Smooth muscle cell (in vitro differentiated cells): ENCODE data around the gene PEX14. TPM values are rescaled to one million over a fixed set of nuclear protein-coding genes. Genes with fewer than 3 reads are reported as not detected.

ENCODE experiments used
- DNase-seq: peaks from one replicate; lab custom pipeline; 2025; ENCODE audit not compliant: unreplicated experiment; lab: John Stamatoyannopoulos, UW
- H2AFZ ChIP-seq: fragments of 200-600 bp; sonication (generic); 2 replicates; pipeline ENCODE4 v1.6.0; 2016; ENCODE audit warnings: antibody characterized with exemption, low read depth, mild to moderate bottlenecking
- H3F3A ChIP-seq: fragments of 200-600 bp; sonication (generic); 2 replicates; pipeline ENCODE4 v1.6.0; 2017; ENCODE audit warnings: antibody characterized with exemption, low read depth
- H3K27ac ChIP-seq: fragments of 200-600 bp; sonication (generic); 2 replicates; pipeline ENCODE4 v1.5.1; 2016; ENCODE audit warnings: low read depth, mild to moderate bottlenecking
- H3K27me3 ChIP-seq: fragments of 200-600 bp; sonication (generic); 2 replicates; pipeline ENCODE4 v1.6.1; 2016; ENCODE audit warnings: low read depth, mild to moderate bottlenecking
- H3K36me3 ChIP-seq: fragments of 200-600 bp; sonication (generic); 2 replicates; pipeline ENCODE4 v1.5.1; 2016; ENCODE audit warnings: low read depth
- H3K4me1 ChIP-seq: fragments of 200-600 bp; sonication (generic); 2 replicates; pipeline ENCODE4 v1.5.1; 2016; ENCODE audit warnings: low read depth
- H3K4me2 ChIP-seq: fragments of 200-600 bp; sonication (generic); 2 replicates; pipeline ENCODE4 v1.6.0; 2016; ENCODE audit warnings: mild to moderate bottlenecking
- H3K4me3 ChIP-seq: fragments of 200-600 bp; sonication (generic); 2 replicates; pipeline ENCODE4 v1.5.1; 2016; ENCODE audit warnings: mild to moderate bottlenecking
- H3K79me2 ChIP-seq: fragments of 200-600 bp; sonication (generic); 2 replicates; pipeline ENCODE4 v1.6.0; 2016; ENCODE audit warnings: low read depth, mild to moderate bottlenecking
- H3K9ac ChIP-seq: fragments of 200-600 bp; sonication (generic); 2 replicates; pipeline ENCODE4 v1.6.0; 2016; ENCODE audit warnings: low read depth
- H3K9me3 ChIP-seq: fragments of 200-600 bp; sonication (generic); replicated peaks from 2 replicates; pipeline ENCODE4 v1.5.1; 2016; ENCODE audit warnings: low read depth
- H4K20me1 ChIP-seq: fragments of 200-600 bp; sonication (generic); 2 replicates; pipeline ENCODE4 v1.6.0; 2016; ENCODE audit warnings: low read depth
- WGBS: methylation state at CpG from one replicate; pipeline ENCODE4 v1.1.7; 2016; ENCODE audit warnings: low lambda C conversion rate; 5-methylcytosine and 5-hydroxymethylcytosine counted together
- polyA plus RNA-seq: library from polyadenylated mRNA; unstranded; fragments of >200 nt; fragmentation: Nextera tagmentation; extraction: Ambion mirVana; gene quantifications from 2 replicates; pipeline ENCODE4 v1.2.1, GENCODE V29; 2016
- total RNA-seq: library from RNA; depleted of rRNA; stranded (reverse); fragments of >200 nt; gene quantifications from 2 replicates; pipeline ENCODE4 v1.2.3, GENCODE V29; 2014
- TF ChIP-seq, protein P1 (sequence below): fragments of 200-600 bp; sonication (generic); IDR thresholded peaks from 2 replicates; pipeline ENCODE4 v1.5.1; 2017; ENCODE audit warnings: borderline replicate concordance, mild to moderate bottlenecking, antibody characterized with exemption; ENCODE audit not compliant: insufficient read depth, poor library complexity, severe bottlenecking

PEX14 gene
- total and polyA plus RNA-seq, 2 experiments from 2014 or later, result 14.2 to 15.2 TPM

DNA sequence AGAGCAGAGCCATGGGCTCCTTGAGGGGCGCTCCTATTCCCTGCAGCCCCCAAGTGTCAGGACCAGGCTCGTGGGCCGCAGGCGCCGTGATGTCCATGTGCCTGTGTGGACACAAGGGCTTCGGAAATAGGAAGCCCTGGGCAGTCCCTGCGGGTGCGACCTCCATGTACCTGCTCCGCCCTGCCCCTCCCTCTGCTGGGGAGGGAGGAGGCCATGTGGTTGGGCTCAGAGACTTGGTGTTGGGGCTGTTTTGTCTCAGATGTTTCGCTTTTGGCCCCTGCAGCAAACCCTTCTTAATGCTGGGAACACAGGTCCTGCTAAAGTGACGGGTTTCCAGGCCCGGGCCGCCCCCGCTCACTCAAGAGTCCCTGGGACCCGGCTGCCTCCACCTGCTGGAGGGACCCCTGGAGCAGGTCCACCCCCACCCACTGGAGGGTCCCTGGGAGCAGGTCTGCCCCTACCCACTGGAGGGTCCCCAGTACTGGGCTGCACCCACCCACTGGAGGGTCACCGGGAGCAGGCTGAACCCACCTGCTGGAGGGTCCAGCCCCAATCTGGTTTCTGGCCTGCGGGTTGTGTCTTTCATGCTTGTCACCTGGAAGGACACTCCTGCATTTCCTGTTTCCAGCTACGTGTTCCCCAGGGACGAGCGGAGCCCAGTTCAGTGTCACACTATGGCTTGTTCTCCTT is 156.5 kb downstream of the PEX14 start:
- DNase-seq, result no peak
- Histone ChIP-seq H4K20me1 (no peaks in the 10 kb centered on the region), H3K4me2 (no peak overlapping the region), H3K9me3 (no peaks in the 10 kb centered on the region), H3K4me3 (no peak overlapping the region), H3K4me1 (peaks cover 12% of the 10 kb centered on the region), H3K36me3 (no peaks in the 10 kb centered on the region), H3F3A (no peaks in the 10 kb centered on the region), H3K27me3 (no peaks in the 10 kb centered on the region), H3K9ac (no peak overlapping the region), H3K79me2 (no peaks in the 10 kb centered on the region), H3K27ac (no peak overlapping the region), H2AFZ (no peak overlapping the region)
- 93% methylated on average over 20 of the region's 20 CpGs for WGBS
- TF ChIP-seq, protein P1, sequence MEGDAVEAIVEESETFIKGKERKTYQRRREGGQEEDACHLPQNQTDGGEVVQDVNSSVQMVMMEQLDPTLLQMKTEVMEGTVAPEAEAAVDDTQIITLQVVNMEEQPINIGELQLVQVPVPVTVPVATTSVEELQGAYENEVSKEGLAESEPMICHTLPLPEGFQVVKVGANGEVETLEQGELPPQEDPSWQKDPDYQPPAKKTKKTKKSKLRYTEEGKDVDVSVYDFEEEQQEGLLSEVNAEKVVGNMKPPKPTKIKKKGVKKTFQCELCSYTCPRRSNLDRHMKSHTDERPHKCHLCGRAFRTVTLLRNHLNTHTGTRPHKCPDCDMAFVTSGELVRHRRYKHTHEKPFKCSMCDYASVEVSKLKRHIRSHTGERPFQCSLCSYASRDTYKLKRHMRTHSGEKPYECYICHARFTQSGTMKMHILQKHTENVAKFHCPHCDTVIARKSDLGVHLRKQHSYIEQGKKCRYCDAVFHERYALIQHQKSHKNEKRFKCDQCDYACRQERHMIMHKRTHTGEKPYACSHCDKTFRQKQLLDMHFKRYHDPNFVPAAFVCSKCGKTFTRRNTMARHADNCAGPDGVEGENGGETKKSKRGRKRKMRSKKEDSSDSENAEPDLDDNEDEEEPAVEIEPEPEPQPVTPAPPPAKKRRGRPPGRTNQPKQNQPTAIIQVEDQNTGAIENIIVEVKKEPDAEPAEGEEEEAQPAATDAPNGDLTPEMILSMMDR, result no peak

DNA sequence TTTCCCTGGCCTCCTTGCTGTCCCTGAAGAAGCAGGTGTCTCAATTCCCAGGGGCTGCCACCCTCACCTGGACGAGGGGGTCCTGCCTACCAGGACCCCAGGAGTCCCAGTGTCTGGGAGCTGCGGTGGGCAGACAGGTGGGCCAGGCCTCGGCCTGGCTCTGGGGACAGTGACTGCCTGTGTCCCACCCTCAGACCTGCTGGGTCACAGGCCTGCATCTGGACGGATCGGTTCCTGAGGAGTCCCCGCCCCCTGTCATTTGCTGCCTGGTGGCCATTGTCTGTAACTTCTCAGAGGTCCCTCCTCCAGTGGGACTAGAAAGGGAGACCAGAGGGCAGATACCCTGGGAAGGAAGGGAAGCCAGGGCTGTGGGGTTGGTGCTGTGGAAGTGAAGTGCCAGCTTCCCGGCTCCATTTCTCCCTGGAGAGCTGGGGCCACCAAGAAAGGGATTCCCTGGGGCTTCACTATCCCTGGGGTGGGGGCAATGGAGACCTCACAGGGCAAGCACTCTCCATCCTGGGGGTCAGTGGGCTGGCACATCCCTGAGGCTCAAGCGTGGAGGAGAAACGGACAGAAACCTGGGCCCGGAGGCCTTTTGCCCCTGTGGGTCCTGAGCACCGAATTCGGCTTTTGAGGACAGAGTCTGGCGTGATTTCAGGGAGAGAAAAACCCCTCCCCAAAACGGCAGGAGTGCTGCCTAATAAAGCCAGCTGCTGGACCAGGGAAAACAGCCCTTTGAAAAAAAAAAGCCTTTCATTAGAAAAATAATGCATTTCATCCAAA is 157.3 kb downstream of the PEX14 start:
- Histone ChIP-seq H3K9ac (no peak overlapping the region), H3K36me3 (no peaks in the 10 kb centered on the region), H3K9me3 (no peaks in the 10 kb centered on the region), H3K79me2 (no peaks in the 10 kb centered on the region), H3K4me3 (no peak overlapping the region), H3K4me2 (no peak overlapping the region), H4K20me1 (no peaks in the 10 kb centered on the region), H2AFZ (no peak overlapping the region), H3K27ac (no peak overlapping the region), H3K4me1 (peaks cover 12% of the 10 kb centered on the region), H3K27me3 (no peaks in the 10 kb centered on the region), H3F3A (no peaks in the 10 kb centered on the region)
- no peak for DNase-seq
- 80% methylated on average over 14 of the region's 14 CpGs for WGBS
- TF ChIP-seq, protein P1, result no peak

DNA sequence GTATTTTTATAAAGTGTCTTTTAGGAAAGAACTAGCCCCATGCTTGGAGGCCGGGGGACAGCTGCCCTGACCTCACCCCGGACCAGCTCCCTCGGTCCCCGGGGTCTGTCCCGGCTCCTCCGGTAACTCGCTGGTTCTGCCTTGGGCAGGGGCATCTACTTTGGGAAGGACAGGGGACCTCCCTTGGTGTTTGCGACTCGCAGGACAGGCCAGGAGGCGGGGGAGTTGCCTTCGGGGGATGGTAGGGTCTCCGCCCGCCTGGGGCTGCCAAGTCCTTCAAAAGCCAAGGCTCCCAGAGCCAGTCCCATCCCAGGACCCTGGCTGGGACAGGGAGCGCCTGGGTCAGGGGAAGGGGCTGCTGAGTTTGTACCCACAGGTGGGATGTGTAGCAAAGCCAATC is 157.9 kb downstream of the PEX14 start:
- WGBS, result 80% methylated on average over 14 of the region's 14 CpGs
- Histone ChIP-seq H3K9me3 (no peaks in the 10 kb centered on the region), H3K36me3 (no peaks in the 10 kb centered on the region), H3K79me2 (no peaks in the 10 kb centered on the region), H3F3A (no peaks in the 10 kb centered on the region), H3K27me3 (peaks cover 5% of the 10 kb centered on the region), H3K4me2 (no peak overlapping the region), H4K20me1 (no peaks in the 10 kb centered on the region), H3K9ac (no peak overlapping the region), H3K27ac (no peak overlapping the region), H3K4me3 (no peak overlapping the region), H2AFZ (no peak overlapping the region), H3K4me1 (peaks cover 12% of the 10 kb centered on the region)
- TF ChIP-seq, protein P1, result no peak
- DNase-seq, result no peak

DNA sequence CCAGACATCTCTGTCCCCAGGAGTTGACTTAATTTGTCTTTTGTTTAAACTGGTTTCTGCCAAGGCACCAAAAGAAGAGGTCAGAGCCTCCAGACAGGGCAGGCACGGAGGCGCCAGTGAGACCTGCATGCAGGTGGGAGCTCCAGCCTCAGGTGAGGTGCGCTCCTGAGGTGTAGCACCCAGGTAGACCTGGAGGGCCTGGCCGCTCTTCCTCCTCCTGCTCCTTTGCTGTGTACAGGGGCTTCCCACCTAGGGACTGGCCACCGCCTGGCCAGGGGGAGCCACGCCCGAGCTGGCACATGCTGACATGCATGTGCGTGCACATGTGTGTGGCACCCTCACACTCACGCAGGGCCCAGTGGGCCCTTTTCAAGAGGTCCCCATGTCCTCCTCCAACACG is 158.7 kb downstream of the PEX14 start:
- H3K9ac ChIP-seq, result no peak overlapping the region
- WGBS, result 98% methylated on average over 10 of the region's 10 CpGs
- no peak overlapping the region for H3K4me3 ChIP-seq
- TF ChIP-seq, protein P1, result no peak
- H3K79me2 ChIP-seq, result no peaks in the 10 kb centered on the region
- H3F3A ChIP-seq, result no peaks in the 10 kb centered on the region
- no peak overlapping the region for H2AFZ ChIP-seq
- H3K9me3 ChIP-seq, result no peaks in the 10 kb centered on the region
- DNase-seq, result no peak
- H3K4me2 ChIP-seq, result no peak overlapping the region
- H3K27ac ChIP-seq, result no peak overlapping the region
- peaks cover 11% of the 10 kb centered on the region for H3K27me3 ChIP-seq
- peaks cover 18% of the 10 kb centered on the region for H3K4me1 ChIP-seq
- H4K20me1 ChIP-seq, result no peaks in the 10 kb centered on the region
- H3K36me3 ChIP-seq, result no peaks in the 10 kb centered on the region
